OCI-LY7 (cell line): ENCODE measurements around the gene SH3RF1. TPM values are rescaled to one million over a fixed set of nuclear protein-coding genes. Genes with fewer than 3 reads are reported as not detected.

ENCODE experiments used
- BruUV-seq: library from RNA; stranded (reverse); fragments of 400-500 nt; replicated peaks from 2 replicates; lab custom pipeline; 2021; lab: Mats Ljungman, UMichigan
- CTCF ChIA-PET: fragments of 300-600 bp; sonication (Branson Sonifier 250); formaldehyde crosslinking; loops from one replicate; lab custom pipeline; 2022; ENCODE audit warnings: antibody characterized with exemption; ENCODE audit not compliant: unreplicated experiment; lab: Charles Lee
- POLR2A ChIA-PET: fragments of 300-600 bp; sonication (Branson Sonifier 250); formaldehyde crosslinking; loops from one replicate; lab custom pipeline; 2022; ENCODE audit warnings: antibody characterized with exemption; lab: Charles Lee
- DNase-seq: peaks from one replicate; pipeline ENCODE4 v3.0.0-alpha.2; 2015; ENCODE audit warnings: low spot score
- H2AFZ ChIP-seq: fragments of 200-600 bp; sonication (generic), shearing (Covaris generic); 2 replicates; pipeline ENCODE4 v1.6.1; 2014; ENCODE audit warnings: mild to moderate bottlenecking, antibody characterized with exemption, low read length, moderate library complexity
- H3K27ac ChIP-seq: fragments of 200-600 bp; sonication (generic); 2 replicates; pipeline ENCODE4 v1.5.1; 2014; ENCODE audit warnings: mixed run types, low read depth, mild to moderate bottlenecking, moderate library complexity, low read length, inconsistent platforms; ENCODE audit not compliant: poor library complexity, severe bottlenecking
- H3K36me3 ChIP-seq: fragments of 200-600 bp; sonication (generic); 2 replicates; pipeline ENCODE4 v1.6.1; 2014; ENCODE audit warnings: mild to moderate bottlenecking, antibody characterized with exemption, low read length, moderate library complexity, mixed read lengths; ENCODE audit not compliant: insufficient read depth
- H3K4me1 ChIP-seq: fragments of 200-600 bp; sonication (generic); 2 replicates; pipeline ENCODE4 v1.5.1; 2014; ENCODE audit warnings: mild to moderate bottlenecking, low read length; ENCODE audit not compliant: insufficient read depth, poor library complexity, severe bottlenecking
- H3K4me2 ChIP-seq: fragments of 200-600 bp; sonication (generic); 2 replicates; pipeline ENCODE4 v1.6.1; 2014; ENCODE audit warnings: mild to moderate bottlenecking, low read length
- H3K4me3 ChIP-seq: fragments of 200-600 bp; sonication (generic); 2 replicates; pipeline ENCODE4 v1.5.1; 2014; ENCODE audit warnings: mild to moderate bottlenecking, low read depth, low read length; ENCODE audit not compliant: poor library complexity, severe bottlenecking
- H3K79me2 ChIP-seq: fragments of 200-600 bp; sonication (generic); 2 replicates; pipeline ENCODE4 v1.6.1; 2016; ENCODE audit warnings: low read depth, mild to moderate bottlenecking, low read length, moderate library complexity, mixed read lengths; ENCODE audit not compliant: insufficient read depth
- H3K9me2 ChIP-seq: fragments of 200-600 bp; sonication (generic); 2 replicates; pipeline ENCODE4 v1.6.1; 2016; ENCODE audit warnings: mild to moderate bottlenecking, low read length, mixed read lengths; ENCODE audit not compliant: insufficient read depth
- H3K9me3 ChIP-seq: fragments of 200-600 bp; sonication (generic); 2 replicates; pipeline ENCODE4 v1.6.1; 2014; ENCODE audit warnings: mild to moderate bottlenecking, mixed run types, low read length, mixed read lengths
- H4K20me1 ChIP-seq: fragments of 200-600 bp; sonication (generic); 2 replicates; pipeline ENCODE4 v1.6.1; 2014; ENCODE audit warnings: mild to moderate bottlenecking, antibody characterized with exemption, low read length, moderate library complexity, mixed read lengths; ENCODE audit not compliant: insufficient read depth
- EZH2phosphoT487 ChIP-seq: fragments of 200-600 bp; sonication (generic); IDR thresholded peaks from 2 replicates; pipeline ENCODE4 v1.6.1; 2018; ENCODE audit warnings: low read depth, borderline replicate concordance, mild to moderate bottlenecking, mixed run types, antibody characterized with exemption, low read length, moderate library complexity, mixed read lengths
- intact Hi-C: fragments of 100-400 bp; cut with micrococcal nuclease; formaldehyde crosslinking; loops from one replicate; pipeline ENCODE4 v1.10.0; 2022; ENCODE audit not compliant: unreplicated experiment
- total RNA-seq, 2 experiments: library from RNA; depleted of rRNA in 1 of 2; stranded (reverse); fragments of >200 nt in 1 of 2; shearing (Covaris generic) in 1 of 2; gene quantifications; 2 replicates each; pipeline ENCODE4 v1.2.3, GENCODE V29; 2014 to 2022
- TF ChIP-seq, protein P1 (sequence below): fragments of 200-600 bp; sonication (generic); conservative IDR thresholded peaks from 2 replicates; pipeline ENCODE4 v1.5.1; 2014; ENCODE audit warnings: mild to moderate bottlenecking, antibody characterized with exemption, low read length, moderate library complexity, mixed read lengths

SH3RF1 gene
- total RNA-seq, 2 experiments from 2014 or later, result not detected

DNA sequence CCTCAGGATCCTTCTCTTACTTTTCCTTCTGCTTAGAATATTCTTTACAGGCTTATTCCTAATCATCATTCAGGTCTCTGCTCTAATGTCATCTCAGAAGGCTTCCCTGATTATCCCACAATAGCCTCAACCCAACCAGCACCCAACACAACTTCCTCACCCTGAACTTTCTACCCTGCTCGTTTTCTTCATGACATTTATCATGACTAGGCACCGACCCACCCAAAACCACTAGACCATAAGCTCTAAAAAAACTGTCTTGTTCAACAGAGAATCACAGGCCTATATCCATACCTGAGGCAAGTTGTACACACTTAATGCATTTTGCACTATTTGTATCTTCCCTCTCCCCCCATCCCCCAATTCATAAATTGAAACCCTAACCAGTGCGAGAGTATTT is 95.3 kb downstream of the SH3RF1 start:
- TF ChIP-seq, protein P1, sequence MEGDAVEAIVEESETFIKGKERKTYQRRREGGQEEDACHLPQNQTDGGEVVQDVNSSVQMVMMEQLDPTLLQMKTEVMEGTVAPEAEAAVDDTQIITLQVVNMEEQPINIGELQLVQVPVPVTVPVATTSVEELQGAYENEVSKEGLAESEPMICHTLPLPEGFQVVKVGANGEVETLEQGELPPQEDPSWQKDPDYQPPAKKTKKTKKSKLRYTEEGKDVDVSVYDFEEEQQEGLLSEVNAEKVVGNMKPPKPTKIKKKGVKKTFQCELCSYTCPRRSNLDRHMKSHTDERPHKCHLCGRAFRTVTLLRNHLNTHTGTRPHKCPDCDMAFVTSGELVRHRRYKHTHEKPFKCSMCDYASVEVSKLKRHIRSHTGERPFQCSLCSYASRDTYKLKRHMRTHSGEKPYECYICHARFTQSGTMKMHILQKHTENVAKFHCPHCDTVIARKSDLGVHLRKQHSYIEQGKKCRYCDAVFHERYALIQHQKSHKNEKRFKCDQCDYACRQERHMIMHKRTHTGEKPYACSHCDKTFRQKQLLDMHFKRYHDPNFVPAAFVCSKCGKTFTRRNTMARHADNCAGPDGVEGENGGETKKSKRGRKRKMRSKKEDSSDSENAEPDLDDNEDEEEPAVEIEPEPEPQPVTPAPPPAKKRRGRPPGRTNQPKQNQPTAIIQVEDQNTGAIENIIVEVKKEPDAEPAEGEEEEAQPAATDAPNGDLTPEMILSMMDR, result no peak
- no peak for TF ChIP-seq EZH2phosphoT487
- CTCF ChIA-PET, result no interaction called here
- DNase-seq, result no peak
- no peaks in the 10 kb centered on the region for H3K9me2 ChIP-seq
- no peaks in the 10 kb centered on the region for H3K4me1 ChIP-seq
- H3K79me2 ChIP-seq, result no peaks in the 10 kb centered on the region
- no peaks in the 10 kb centered on the region for H3K9me3 ChIP-seq
- no peak overlapping the region for H3K4me3 ChIP-seq
- H3K27ac ChIP-seq, result no peak overlapping the region
- H3K4me2 ChIP-seq, result no peak overlapping the region
- no peaks in the 10 kb centered on the region for H3K36me3 ChIP-seq
- BruUV-seq, result no TSS peak
- intact Hi-C loops, result no loop called here
- H2AFZ ChIP-seq, result no peak overlapping the region
- POLR2A ChIA-PET, result no interaction called here
- no peaks in the 10 kb centered on the region for H4K20me1 ChIP-seq

DNA sequence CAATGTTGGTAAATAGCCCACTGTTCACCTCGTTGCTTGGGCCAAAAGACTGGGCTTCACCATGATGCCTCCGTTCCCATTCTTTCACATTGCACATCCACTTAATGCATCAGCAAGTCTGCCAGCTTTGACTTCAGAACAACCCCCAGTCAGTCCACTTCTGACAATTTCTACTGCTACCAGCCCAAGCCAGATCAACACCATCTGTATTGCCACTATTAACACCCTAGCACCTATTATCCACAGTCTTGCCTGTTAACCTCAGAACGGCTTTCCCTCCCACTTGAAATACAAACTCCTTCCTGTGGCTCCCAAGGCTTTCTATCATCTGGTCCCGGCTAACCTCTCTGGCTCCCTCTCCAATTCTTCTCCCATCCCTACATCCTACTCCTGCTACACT is 95.7 kb downstream of the SH3RF1 start:
- Histone ChIP-seq H4K20me1 (no peaks in the 10 kb centered on the region), H2AFZ (no peak overlapping the region), H3K4me3 (no peak overlapping the region), H3K79me2 (no peaks in the 10 kb centered on the region), H3K9me3 (no peaks in the 10 kb centered on the region), H3K36me3 (no peaks in the 10 kb centered on the region), H3K4me2 (no peak overlapping the region), H3K27ac (no peak overlapping the region), H3K4me1 (no peaks in the 10 kb centered on the region), H3K9me2 (no peaks in the 10 kb centered on the region)
- POLR2A ChIA-PET, result no interaction called here
- DNase-seq, result no peak
- no peak for TF ChIP-seq EZH2phosphoT487
- TF ChIP-seq, protein P1, result no peak
- CTCF ChIA-PET, result no interaction called here
- intact Hi-C loops, result no loop called here
- BruUV-seq, result no TSS peak

DNA sequence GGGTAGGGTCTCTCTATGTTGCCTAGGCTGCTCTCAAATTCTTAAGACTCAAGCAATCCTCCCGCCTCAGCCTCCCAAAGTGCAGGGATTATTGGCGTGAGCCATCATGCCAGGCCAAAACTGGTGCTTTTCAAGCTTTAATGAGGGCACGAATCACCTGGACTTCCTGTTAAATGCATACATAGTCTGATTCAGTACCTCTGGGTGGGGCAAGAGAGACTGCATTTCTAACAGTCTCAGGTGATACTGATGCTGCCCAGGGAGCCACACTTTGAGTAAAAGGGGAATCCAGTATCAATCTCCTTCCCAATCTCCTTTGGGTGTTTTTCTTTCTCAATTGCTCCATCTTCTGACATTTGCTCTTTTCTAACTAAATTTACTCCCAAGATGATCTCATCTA is 96.5 kb downstream of the SH3RF1 start:
- no peaks in the 10 kb centered on the region for H3K79me2 ChIP-seq
- BruUV-seq, result no TSS peak
- no peak overlapping the region for H3K27ac ChIP-seq
- H3K4me3 ChIP-seq, result no peak overlapping the region
- no peaks in the 10 kb centered on the region for H3K9me2 ChIP-seq
- H3K4me1 ChIP-seq, result no peaks in the 10 kb centered on the region
- DNase-seq, result no peak
- intact Hi-C loops, result no loop called here
- no peak overlapping the region for H3K4me2 ChIP-seq
- TF ChIP-seq, protein P1, result no peak
- H3K36me3 ChIP-seq, result no peaks in the 10 kb centered on the region
- ChIA-PET POLR2A (interaction anchor here (0.6 kb wide), 1 partner anchor 13 kb away, joined by 3 read pairs; no protein-coding TSS in a partner anchor), CTCF (no interaction called here)
- H2AFZ ChIP-seq, result no peak overlapping the region
- no peaks in the 10 kb centered on the region for H3K9me3 ChIP-seq
- no peaks in the 10 kb centered on the region for H4K20me1 ChIP-seq
